Measurements from ENCODE around the gene SMYD3.

Gene SMYD3

GRCh38 chr1:246108278-246108925 lies 398.7 kb downstream of the SMYD3 start:
- H3K27me3 ChIP-seq (replicated peaks; ENCODE audit: insufficient read depth, low read length): no peaks in the 10 kb centered on the region
- H2AFZ ChIP-seq (ENCODE audit: low read length): no peak overlapping the region
- no peaks in the 10 kb centered on the region for H3K79me2 ChIP-seq (ENCODE audit: low read length)
- no peaks in the 10 kb centered on the region for H3K9me3 ChIP-seq (replicated peaks; ENCODE audit: insufficient read depth, low read length)
- no peak for TF ChIP-seq EZH2phosphoT487 (IDR thresholded peaks at IDR 0.05; ENCODE audit: low read length)
- TF ChIP-seq, protein P1, sequence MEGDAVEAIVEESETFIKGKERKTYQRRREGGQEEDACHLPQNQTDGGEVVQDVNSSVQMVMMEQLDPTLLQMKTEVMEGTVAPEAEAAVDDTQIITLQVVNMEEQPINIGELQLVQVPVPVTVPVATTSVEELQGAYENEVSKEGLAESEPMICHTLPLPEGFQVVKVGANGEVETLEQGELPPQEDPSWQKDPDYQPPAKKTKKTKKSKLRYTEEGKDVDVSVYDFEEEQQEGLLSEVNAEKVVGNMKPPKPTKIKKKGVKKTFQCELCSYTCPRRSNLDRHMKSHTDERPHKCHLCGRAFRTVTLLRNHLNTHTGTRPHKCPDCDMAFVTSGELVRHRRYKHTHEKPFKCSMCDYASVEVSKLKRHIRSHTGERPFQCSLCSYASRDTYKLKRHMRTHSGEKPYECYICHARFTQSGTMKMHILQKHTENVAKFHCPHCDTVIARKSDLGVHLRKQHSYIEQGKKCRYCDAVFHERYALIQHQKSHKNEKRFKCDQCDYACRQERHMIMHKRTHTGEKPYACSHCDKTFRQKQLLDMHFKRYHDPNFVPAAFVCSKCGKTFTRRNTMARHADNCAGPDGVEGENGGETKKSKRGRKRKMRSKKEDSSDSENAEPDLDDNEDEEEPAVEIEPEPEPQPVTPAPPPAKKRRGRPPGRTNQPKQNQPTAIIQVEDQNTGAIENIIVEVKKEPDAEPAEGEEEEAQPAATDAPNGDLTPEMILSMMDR (IDR thresholded peaks at IDR 0.05; ENCODE audit: low read length): no peak
- TF ChIP-seq EZH2 (optimal IDR thresholded peaks at IDR 0.05; ENCODE audit: low read depth, low read length): no peak
- H3K4me1 ChIP-seq (ENCODE audit: low read length): no peaks in the 10 kb centered on the region
- no peaks in the 10 kb centered on the region for H4K20me1 ChIP-seq (ENCODE audit: insufficient read depth, low read length)
- H3K4me3 ChIP-seq (ENCODE audit: low read length): no peak overlapping the region
- no peak overlapping the region for H3K9ac ChIP-seq (ENCODE audit: low read length)
- no peak overlapping the region for H3K27ac ChIP-seq (ENCODE audit: low read length)
- H3K4me2 ChIP-seq (ENCODE audit: low read depth, low read length): no peak overlapping the region
- DNase-seq: no peak
- H3K9me2 ChIP-seq (replicated peaks; ENCODE audit: insufficient read depth, low read length): no peaks in the 10 kb centered on the region
- no peaks in the 10 kb centered on the region for H3F3A ChIP-seq (ENCODE audit: insufficient read depth, low read length)
- H3K36me3 ChIP-seq (replicated peaks; ENCODE audit: insufficient read depth, low read length): no peaks in the 10 kb centered on the region

DNA sequence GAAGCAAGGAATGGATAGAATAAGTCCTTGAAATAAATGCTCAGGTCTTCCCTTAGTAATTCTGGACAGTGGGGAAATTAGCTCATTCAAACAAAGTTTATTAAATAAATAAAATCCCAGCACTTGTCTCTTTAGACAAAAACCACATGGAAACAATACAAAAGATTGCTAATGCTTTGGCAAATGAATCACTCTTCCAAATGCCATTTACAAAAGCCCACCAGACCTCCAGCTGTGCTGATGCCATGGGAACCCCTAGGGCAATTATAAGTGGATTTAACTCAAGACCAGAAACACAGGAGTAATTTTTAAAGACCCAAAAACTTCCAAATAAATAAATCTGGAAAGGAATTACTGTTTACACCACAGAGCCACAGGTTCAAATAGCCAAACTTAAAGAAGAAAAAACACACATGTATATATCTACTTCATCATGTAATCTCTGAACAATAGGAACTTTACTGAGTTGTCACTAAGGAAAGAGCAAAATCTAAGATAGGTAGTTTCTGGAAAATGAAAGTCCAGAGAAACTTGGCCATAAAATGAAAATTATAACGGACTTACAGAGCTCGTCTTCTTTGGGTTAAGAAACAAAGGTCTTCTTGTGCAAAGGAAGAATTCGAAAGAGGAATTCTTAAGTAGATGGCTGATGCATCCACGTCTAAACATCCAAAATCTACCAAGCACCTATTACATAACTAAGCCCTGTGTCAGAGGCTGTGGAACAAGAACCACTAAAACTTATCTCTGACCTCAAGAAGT lies 399.4 kb downstream of the SMYD3 start:
- DNase-seq: no peak

GRCh38 chr1:246106342-246106763 lies 400.7 kb downstream of the SMYD3 start:
- TF ChIP-seq, protein P1 (IDR thresholded peaks at IDR 0.05; ENCODE audit: low read length): no peak
- TF ChIP-seq EZH2phosphoT487 (IDR thresholded peaks at IDR 0.05; ENCODE audit: low read length) (no peak), EZH2 (optimal IDR thresholded peaks at IDR 0.05; ENCODE audit: low read depth, low read length) (no peak)
- no peaks in the 10 kb centered on the region for H3F3A ChIP-seq (ENCODE audit: insufficient read depth, low read length)
- H3K27me3 ChIP-seq (replicated peaks; ENCODE audit: insufficient read depth, low read length): no peaks in the 10 kb centered on the region
- H3K4me3 ChIP-seq (ENCODE audit: low read length): no peak overlapping the region
- H3K27ac ChIP-seq (ENCODE audit: low read length): no peak overlapping the region
- H3K4me1 ChIP-seq (ENCODE audit: low read length): no peaks in the 10 kb centered on the region
- no peak overlapping the region for H2AFZ ChIP-seq (ENCODE audit: low read length)
- no peaks in the 10 kb centered on the region for H4K20me1 ChIP-seq (ENCODE audit: insufficient read depth, low read length)
- H3K4me2 ChIP-seq (ENCODE audit: low read depth, low read length): no peak overlapping the region
- H3K36me3 ChIP-seq (replicated peaks; ENCODE audit: insufficient read depth, low read length): no peaks in the 10 kb centered on the region
- no peaks in the 10 kb centered on the region for H3K9me2 ChIP-seq (replicated peaks; ENCODE audit: insufficient read depth, low read length)
- no peaks in the 10 kb centered on the region for H3K79me2 ChIP-seq (ENCODE audit: low read length)
- H3K9ac ChIP-seq (ENCODE audit: low read length): no peak overlapping the region
- H3K9me3 ChIP-seq (replicated peaks; ENCODE audit: insufficient read depth, low read length): no peaks in the 10 kb centered on the region
- no peak for DNase-seq

More for the DNA sequence above, 399.4 kb downstream of the SMYD3 start:
- Histone ChIP-seq H3K4me1 (ENCODE audit: low read length) (no peaks in the 10 kb centered on the region), H3K79me2 (ENCODE audit: low read length) (no peaks in the 10 kb centered on the region), H3K4me2 (ENCODE audit: low read depth, low read length) (no peak overlapping the region), H2AFZ (ENCODE audit: low read length) (no peak overlapping the region), H3K9ac (ENCODE audit: low read length) (no peak overlapping the region), H4K20me1 (ENCODE audit: insufficient read depth, low read length) (no peaks in the 10 kb centered on the region), H3K36me3 (replicated peaks; ENCODE audit: insufficient read depth, low read length) (no peaks in the 10 kb centered on the region), H3K27ac (ENCODE audit: low read length) (no peak overlapping the region), H3K9me2 (replicated peaks; ENCODE audit: insufficient read depth, low read length) (no peaks in the 10 kb centered on the region), H3K9me3 (replicated peaks; ENCODE audit: insufficient read depth, low read length) (no peaks in the 10 kb centered on the region), H3F3A (ENCODE audit: insufficient read depth, low read length) (no peaks in the 10 kb centered on the region), H3K27me3 (replicated peaks; ENCODE audit: insufficient read depth, low read length) (no peaks in the 10 kb centered on the region), H3K4me3 (ENCODE audit: low read length) (no peak overlapping the region)
- no peak for TF ChIP-seq EZH2 (optimal IDR thresholded peaks at IDR 0.05; ENCODE audit: low read depth, low read length)
- no peak for TF ChIP-seq EZH2phosphoT487 (IDR thresholded peaks at IDR 0.05; ENCODE audit: low read length)
- TF ChIP-seq, protein P1 (IDR thresholded peaks at IDR 0.05; ENCODE audit: low read length): no peak
